Mucosa of descending colon (tissue), 3 donors: ENCODE data around the gene MED25. TPM values are rescaled to one million over a fixed set of nuclear protein-coding genes. Genes with fewer than 3 reads are reported as not detected.

ENCODE experiments used
- ATAC-seq: fragments of 200-7000 bp; cut with Tn5 transposase; one replicate; pipeline ENCODE4 v1.9.1; 2020; ENCODE audit warnings: mild to moderate bottlenecking, moderate library complexity
- DNase-seq, 3 donors: peaks; one replicate each; pipeline ENCODE4 v3.0.0-alpha.2; 2020
- H3K36me3 ChIP-seq: fragments of 200-600 bp; one replicate; pipeline ENCODE4 v1.8.0; 2021; ENCODE audit warnings: low read depth, mild to moderate bottlenecking
- H3K4me1 ChIP-seq: fragments of 200-600 bp; one replicate; pipeline ENCODE4 v1.8.0; 2021; ENCODE audit warnings: low read depth, mild to moderate bottlenecking
- H3K4me3 ChIP-seq: fragments of 200-600 bp; one replicate; pipeline ENCODE4 v1.8.0; 2021; ENCODE audit warnings: mild to moderate bottlenecking
- H3K9me3 ChIP-seq: fragments of 200-600 bp; one replicate; pipeline ENCODE4 v1.8.0; 2021; ENCODE audit warnings: mild to moderate bottlenecking
- CTCF ChIP-seq: fragments of 200-600 bp; IDR thresholded peaks from one replicate; pipeline ENCODE4 v1.8.0; 2022; ENCODE audit warnings: antibody characterized with exemption, mild to moderate bottlenecking
- intact Hi-C, 2 donors: fragments of 100-400 bp; cut with DNase I in 1 of 2; cut with micrococcal nuclease in 1 of 2; formaldehyde crosslinking; loops; one replicate each; pipeline versions ENCODE4 v1.11.0 to v1.11.1; 2022; cut with DNase I, micrococcal nuclease
- total RNA-seq, 3 donors: library from RNA; stranded (reverse); fragmentation: NEBNext Ultra II Directional in 2 of 3; extraction: Animal tissue kit (Norgen Biotek cat#: 25700) in 2 of 3; gene quantifications; one replicate each; pipeline versions ENCODE4 v1.2.1 to v1.2.4, GENCODE V29; 2021 to 2023
- donor health status: DM: no; HTN: no; CAD: no; lungs with moderate emphysema.
- donor health status: DM: no; HTN: no; CAD: no.
- donor health status: DM: no; HTN: yes; CAD: no.

Gene MED25
- total RNA-seq, 3 donors from 2014 or later, result 54.7 to 57.4 (median 55.2) TPM

- no peak for ATAC-seq
- intact Hi-C loops, result no loop called here
- no peaks in the 10 kb centered on the region for H3K9me3 ChIP-seq
- H3K36me3 ChIP-seq, result peaks cover 2% of the 10 kb centered on the region
- no peak for TF ChIP-seq CTCF
- DNase-seq, result no peak
- no peaks in the 10 kb centered on the region for H3K4me1 ChIP-seq
- no peak overlapping the region for H3K4me3 ChIP-seq
These were observed 22.2 kb downstream of the MED25 start for GRCh38 chr19:49840321-49840720.

GRCh38 chr19:49840736-49841249 is 22.7 kb downstream of the MED25 start:
- Histone ChIP-seq H3K36me3 (no peaks in the 10 kb centered on the region), H3K9me3 (no peaks in the 10 kb centered on the region), H3K4me3 (no peak overlapping the region), H3K4me1 (no peaks in the 10 kb centered on the region)
- intact Hi-C loops, result no loop called here
- DNase-seq (no peak), ATAC-seq (no peak)
- TF ChIP-seq CTCF, result no peak

GRCh38 chr19:49843265-49843664 is 25.2 kb downstream of the MED25 start:
- intact Hi-C loops, result no loop called here
- ATAC-seq, result peak; percentile 49
- Histone ChIP-seq H3K4me1 (no peaks in the 10 kb centered on the region), H3K36me3 (no peaks in the 10 kb centered on the region), H3K9me3 (no peaks in the 10 kb centered on the region), H3K4me3 (no peak overlapping the region)
- no peak for TF ChIP-seq CTCF
- DNase-seq, result no peak

GRCh38 chr19:49844138-49845095 is 26.3 kb downstream of the MED25 start:
- Histone ChIP-seq H3K9me3 (no peaks in the 10 kb centered on the region), H3K4me3 (no peak overlapping the region), H3K4me1 (no peaks in the 10 kb centered on the region), H3K36me3 (no peaks in the 10 kb centered on the region)
- intact Hi-C loops, result no loop called here
- ATAC-seq (no peak), DNase-seq (no peak)
- TF ChIP-seq CTCF, result no peak

GRCh38 chr19:49845414-49845813 is 27.3 kb downstream of the MED25 start:
- Histone ChIP-seq H3K4me1 (no peaks in the 10 kb centered on the region), H3K9me3 (no peaks in the 10 kb centered on the region), H3K36me3 (no peaks in the 10 kb centered on the region), H3K4me3 (no peak overlapping the region)
- intact Hi-C loops, result no loop called here
- TF ChIP-seq CTCF, result no peak
- DNase-seq (no peak), ATAC-seq (no peak)
